ENCODE measurements around the gene COQ8B.

COQ8B gene

GRCh38 chr19:40742477-40742876 lies 25.8 kb upstream of the COQ8B start:
- no peaks in the 10 kb centered on the region for H3K4me1 ChIP-seq (ENCODE audit: control insufficient read depth, insufficient read depth, low read length)
- H3K4me3 ChIP-seq (ENCODE audit: low read length) = no peak overlapping the region
- peaks cover 11% of the 10 kb centered on the region for H3K36me3 ChIP-seq (ENCODE audit: control insufficient read depth, insufficient read depth, low read length)
- no peaks in the 10 kb centered on the region for H3K9me3 ChIP-seq (ENCODE audit: control insufficient read depth, insufficient read depth, low read length)
- no peak overlapping the region for H3K27ac ChIP-seq (ENCODE audit: low read length)
- no peaks in the 10 kb centered on the region for H3K27me3 ChIP-seq (ENCODE audit: control insufficient read depth, insufficient read depth, low read length)
- no CpG with 5 or more reads among the region's 17 CpGs for WGBS (ENCODE audit: insufficient coverage, insufficient read length)
- no peak for DNase-seq (ENCODE audit: low read depth, low spot score)

- H3K27me3 ChIP-seq (ENCODE audit: control insufficient read depth, insufficient read depth, low read length) = no peaks in the 10 kb centered on the region
- no peaks in the 10 kb centered on the region for H3K9me3 ChIP-seq (ENCODE audit: control insufficient read depth, insufficient read depth, low read length)
- H3K36me3 ChIP-seq (ENCODE audit: control insufficient read depth, insufficient read depth, low read length) = peaks cover 11% of the 10 kb centered on the region
- H3K4me1 ChIP-seq (ENCODE audit: control insufficient read depth, insufficient read depth, low read length) = no peaks in the 10 kb centered on the region
- DNase-seq (ENCODE audit: low read depth, low spot score) = no peak
- no peak overlapping the region for H3K27ac ChIP-seq (ENCODE audit: low read length)
- no CpG with 5 or more reads among the region's 10 CpGs for WGBS (ENCODE audit: insufficient coverage, insufficient read length)
- no peak overlapping the region for H3K4me3 ChIP-seq (ENCODE audit: low read length)
These were observed 25.1 kb upstream of the COQ8B start for GRCh38 chr19:40741527-40742390.

- Histone ChIP-seq H3K36me3 (ENCODE audit: control insufficient read depth, insufficient read depth, low read length) (peaks cover 11% of the 10 kb centered on the region), H3K4me3 (ENCODE audit: low read length) (no peak overlapping the region), H3K27me3 (ENCODE audit: control insufficient read depth, insufficient read depth, low read length) (no peaks in the 10 kb centered on the region), H3K27ac (ENCODE audit: low read length) (no peak overlapping the region), H3K4me1 (ENCODE audit: control insufficient read depth, insufficient read depth, low read length) (no peaks in the 10 kb centered on the region), H3K9me3 (ENCODE audit: control insufficient read depth, insufficient read depth, low read length) (no peaks in the 10 kb centered on the region)
- DNase-seq (ENCODE audit: low read depth, low spot score) = no peak
- WGBS (ENCODE audit: insufficient coverage, insufficient read length) = no CpG with 5 or more reads among the region's 6 CpGs
These were observed 24.1 kb upstream of the COQ8B start for GRCh38 chr19:40740747-40741146.

- Histone ChIP-seq H3K27ac (ENCODE audit: low read length) (no peak overlapping the region), H3K36me3 (ENCODE audit: control insufficient read depth, insufficient read depth, low read length) (peaks cover 11% of the 10 kb centered on the region), H3K9me3 (ENCODE audit: control insufficient read depth, insufficient read depth, low read length) (no peaks in the 10 kb centered on the region), H3K4me1 (ENCODE audit: control insufficient read depth, insufficient read depth, low read length) (no peaks in the 10 kb centered on the region), H3K27me3 (ENCODE audit: control insufficient read depth, insufficient read depth, low read length) (no peaks in the 10 kb centered on the region), H3K4me3 (ENCODE audit: low read length) (no peak overlapping the region)
- WGBS (ENCODE audit: insufficient coverage, insufficient read length) = no CpG with 5 or more reads among the region's 16 CpGs
- DNase-seq (ENCODE audit: low read depth, low spot score) = no peak
These were observed 23.4 kb upstream of the COQ8B start for GRCh38 chr19:40739871-40740703.

- no peak overlapping the region for H3K27ac ChIP-seq (ENCODE audit: low read length)
- no peaks in the 10 kb centered on the region for H3K9me3 ChIP-seq (ENCODE audit: control insufficient read depth, insufficient read depth, low read length)
- no CpG with 5 or more reads among the region's 22 CpGs for WGBS (ENCODE audit: insufficient coverage, insufficient read length)
- peaks cover 11% of the 10 kb centered on the region for H3K36me3 ChIP-seq (ENCODE audit: control insufficient read depth, insufficient read depth, low read length)
- H3K27me3 ChIP-seq (ENCODE audit: control insufficient read depth, insufficient read depth, low read length) = no peaks in the 10 kb centered on the region
- H3K4me1 ChIP-seq (ENCODE audit: control insufficient read depth, insufficient read depth, low read length) = no peaks in the 10 kb centered on the region
- no peak for DNase-seq (ENCODE audit: low read depth, low spot score)
- H3K4me3 ChIP-seq (ENCODE audit: low read length) = no peak overlapping the region
These were observed 22.5 kb upstream of the COQ8B start for GRCh38 chr19:40739030-40739839.

- H3K36me3 ChIP-seq (ENCODE audit: control insufficient read depth, insufficient read depth, low read length) = peaks cover 6% of the 10 kb centered on the region; the same call in 1 of the 2 replicates
- no CpG with 5 or more reads among the region's 9 CpGs for WGBS (ENCODE audit: insufficient coverage, insufficient read length)
These were observed 20.5 kb upstream of the COQ8B start for GRCh38 chr19:40737102-40737644.

GRCh38 chr19:40736661-40737060 lies 20.0 kb upstream of the COQ8B start:
- no peaks in the 10 kb centered on the region for H3K9me3 ChIP-seq (ENCODE audit: control insufficient read depth, insufficient read depth, low read length)
- H3K36me3 ChIP-seq (ENCODE audit: control insufficient read depth, insufficient read depth, low read length) = peaks cover 6% of the 10 kb centered on the region; the same call in 1 of the 2 replicates
- H3K27me3 ChIP-seq (ENCODE audit: control insufficient read depth, insufficient read depth, low read length) = no peaks in the 10 kb centered on the region
- H3K4me3 ChIP-seq (ENCODE audit: low read length) = no peak overlapping the region
- H3K4me1 ChIP-seq (ENCODE audit: control insufficient read depth, insufficient read depth, low read length) = no peaks in the 10 kb centered on the region
- H3K27ac ChIP-seq (ENCODE audit: low read length) = no peak overlapping the region
- WGBS (ENCODE audit: insufficient coverage, insufficient read length) = no CpG with 5 or more reads among the region's 9 CpGs
- no peak for DNase-seq (ENCODE audit: low read depth, low spot score)

More at GRCh38 chr19:40737102-40737644, 20.5 kb upstream of the COQ8B start:
- Histone ChIP-seq H3K27ac (ENCODE audit: low read length) (no peak overlapping the region), H3K4me1 (ENCODE audit: control insufficient read depth, insufficient read depth, low read length) (no peaks in the 10 kb centered on the region), H3K9me3 (ENCODE audit: control insufficient read depth, insufficient read depth, low read length) (no peaks in the 10 kb centered on the region), H3K27me3 (ENCODE audit: control insufficient read depth, insufficient read depth, low read length) (no peaks in the 10 kb centered on the region), H3K4me3 (ENCODE audit: low read length) (no peak overlapping the region)
- DNase-seq (ENCODE audit: low read depth, low spot score) = no peak

GRCh38 chr19:40735013-40735771 lies 18.5 kb upstream of the COQ8B start:
- Histone ChIP-seq H3K4me1 (ENCODE audit: control insufficient read depth, insufficient read depth, low read length) (no peaks in the 10 kb centered on the region), H3K27ac (ENCODE audit: low read length) (no peak overlapping the region), H3K36me3 (ENCODE audit: control insufficient read depth, insufficient read depth, low read length) (peaks cover 6% of the 10 kb centered on the region; the same call in 1 of the 2 replicates), H3K9me3 (ENCODE audit: control insufficient read depth, insufficient read depth, low read length) (no peaks in the 10 kb centered on the region), H3K4me3 (ENCODE audit: low read length) (no peak overlapping the region), H3K27me3 (ENCODE audit: control insufficient read depth, insufficient read depth, low read length) (no peaks in the 10 kb centered on the region)
- no CpG with 5 or more reads among the region's 11 CpGs for WGBS (ENCODE audit: insufficient coverage, insufficient read length)
- no peak for DNase-seq (ENCODE audit: low read depth, low spot score)

- no peaks in the 10 kb centered on the region for H3K4me1 ChIP-seq (ENCODE audit: control insufficient read depth, insufficient read depth, low read length)
- no CpG with 5 or more reads among the region's 13 CpGs for WGBS (ENCODE audit: insufficient coverage, insufficient read length)
- no peak overlapping the region for H3K27ac ChIP-seq (ENCODE audit: low read length)
- 0 out of 2 replicates have a peak, but pooled peaks cover 3% of the 10 kb centered on the region for H3K36me3 ChIP-seq (ENCODE audit: control insufficient read depth, insufficient read depth, low read length)
- no peaks in the 10 kb centered on the region for H3K9me3 ChIP-seq (ENCODE audit: control insufficient read depth, insufficient read depth, low read length)
- no peak overlapping the region for H3K4me3 ChIP-seq (ENCODE audit: low read length)
- DNase-seq (ENCODE audit: low read depth, low spot score) = no peak
- H3K27me3 ChIP-seq (ENCODE audit: control insufficient read depth, insufficient read depth, low read length) = no peaks in the 10 kb centered on the region
These were observed 16.5 kb upstream of the COQ8B start for GRCh38 chr19:40733149-40733548.
